Ishikawa (cell line): ENCODE results near the gene ZNF764.

Experiments
- CEBPB ChIP-seq: IDR thresholded peaks from 2 replicates; pipeline ENCODE4 v1.6.1; 2012
- CREB1 ChIP-seq: IDR thresholded peaks from 2 replicates; pipeline ENCODE4 v1.6.1; 2012; ENCODE audit warnings: low read depth
- EGR1 ChIP-seq: IDR thresholded peaks from 2 replicates; pipeline ENCODE4 v1.6.1; 2012
- EP300 ChIP-seq: IDR thresholded peaks from 2 replicates; pipeline ENCODE4 v1.6.1; 2012; ENCODE audit warnings: borderline replicate concordance
- FOXM1 ChIP-seq: IDR thresholded peaks from 2 replicates; pipeline ENCODE4 v1.6.1; 2012; ENCODE audit warnings: low read depth, borderline replicate concordance
- NFIC ChIP-seq: IDR thresholded peaks from 2 replicates; pipeline ENCODE4 v1.6.1; 2012
- RAD21 ChIP-seq: IDR thresholded peaks from 2 replicates; pipeline ENCODE4 v1.6.1; 2012; ENCODE audit warnings: low read depth
- TAF1 ChIP-seq: IDR thresholded peaks from 2 replicates; pipeline ENCODE4 v1.6.1; 2012; ENCODE audit warnings: low read depth, mild to moderate bottlenecking
- TCF12 ChIP-seq: IDR thresholded peaks from 2 replicates; pipeline ENCODE4 v1.6.1; 2012; ENCODE audit warnings: low read depth
- TEAD4 ChIP-seq: IDR thresholded peaks from 2 replicates; pipeline ENCODE4 v1.6.1; 2012
- YY1 ChIP-seq: IDR thresholded peaks from 2 replicates; pipeline ENCODE4 v1.6.1; 2012; ENCODE audit warnings: low read depth
- ZBTB7A ChIP-seq: IDR thresholded peaks from 2 replicates; pipeline ENCODE4 v1.6.1; 2012; ENCODE audit warnings: low read depth
- TF ChIP-seq, protein P1 (sequence below): IDR thresholded peaks from 2 replicates; pipeline ENCODE4 v1.6.1; 2012
- TF ChIP-seq, protein P2 (sequence below): IDR thresholded peaks from 2 replicates; pipeline ENCODE4 v1.6.1; 2012
- TF ChIP-seq, protein P3 (sequence below): IDR thresholded peaks from 2 replicates; pipeline ENCODE4 v1.6.1; 2012; ENCODE audit warnings: low read depth, mild to moderate bottlenecking

The ZNF764 gene

DNA sequence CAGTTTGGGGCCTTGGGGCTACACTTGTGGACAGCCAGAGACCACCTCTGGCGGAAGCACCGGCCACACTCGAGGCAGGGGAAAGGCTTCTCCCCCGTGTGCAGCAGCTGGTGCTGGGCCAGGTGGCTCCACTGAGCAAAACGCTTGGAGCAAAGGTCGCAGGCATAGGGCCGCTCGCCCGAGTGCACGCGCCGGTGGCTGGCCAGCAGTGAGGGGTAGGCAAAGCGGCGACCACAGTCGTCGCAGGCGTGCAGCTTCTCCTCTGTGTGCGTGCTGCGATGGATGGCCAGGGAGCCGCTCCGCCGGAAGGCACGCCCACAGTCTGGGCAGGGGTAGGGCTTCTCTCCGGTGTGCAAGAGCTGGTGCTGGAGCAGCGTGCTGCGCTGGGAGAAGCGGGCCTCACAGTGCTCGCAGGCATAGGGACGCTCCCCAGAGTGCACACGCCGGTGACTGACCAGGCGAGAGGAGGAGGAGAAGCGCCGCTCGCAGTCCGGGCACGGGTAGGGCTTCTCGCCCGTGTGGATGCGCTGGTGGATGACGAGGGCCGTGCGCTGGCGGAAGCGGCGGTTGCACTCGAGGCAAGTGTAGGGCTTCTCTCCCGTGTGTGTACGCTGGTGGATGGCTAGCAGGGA, 46.3 kb upstream of the ZNF764 start:
- TF ChIP-seq EP300 (no peak), YY1 (no peak), ZBTB7A (no peak), FOXM1 (no peak), TEAD4 (no peak), TCF12 (no peak)
- TF ChIP-seq, protein P1, sequence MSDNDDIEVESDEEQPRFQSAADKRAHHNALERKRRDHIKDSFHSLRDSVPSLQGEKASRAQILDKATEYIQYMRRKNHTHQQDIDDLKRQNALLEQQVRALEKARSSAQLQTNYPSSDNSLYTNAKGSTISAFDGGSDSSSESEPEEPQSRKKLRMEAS = no peak

DNA sequence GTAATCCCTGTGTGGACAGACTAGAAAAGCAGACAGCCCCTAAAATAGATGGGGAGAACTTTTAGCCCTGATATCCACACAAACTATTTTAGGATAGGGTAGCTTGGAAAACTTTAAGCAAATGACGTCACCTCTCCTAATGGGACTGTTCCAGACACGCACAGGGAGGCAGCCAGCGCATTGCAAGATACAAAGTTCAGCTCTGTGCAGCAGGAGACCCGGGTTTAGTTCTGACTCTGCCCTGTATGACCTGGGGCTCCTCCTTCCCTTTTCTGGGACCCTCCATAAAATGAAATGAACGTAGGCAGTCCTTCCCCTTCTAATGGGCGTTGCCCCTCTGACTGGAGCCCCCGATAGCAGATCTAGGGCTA, 45.8 kb upstream of the ZNF764 start:
- TF ChIP-seq NFIC (no peak), RAD21 (no peak), CEBPB (no peak)

DNA sequence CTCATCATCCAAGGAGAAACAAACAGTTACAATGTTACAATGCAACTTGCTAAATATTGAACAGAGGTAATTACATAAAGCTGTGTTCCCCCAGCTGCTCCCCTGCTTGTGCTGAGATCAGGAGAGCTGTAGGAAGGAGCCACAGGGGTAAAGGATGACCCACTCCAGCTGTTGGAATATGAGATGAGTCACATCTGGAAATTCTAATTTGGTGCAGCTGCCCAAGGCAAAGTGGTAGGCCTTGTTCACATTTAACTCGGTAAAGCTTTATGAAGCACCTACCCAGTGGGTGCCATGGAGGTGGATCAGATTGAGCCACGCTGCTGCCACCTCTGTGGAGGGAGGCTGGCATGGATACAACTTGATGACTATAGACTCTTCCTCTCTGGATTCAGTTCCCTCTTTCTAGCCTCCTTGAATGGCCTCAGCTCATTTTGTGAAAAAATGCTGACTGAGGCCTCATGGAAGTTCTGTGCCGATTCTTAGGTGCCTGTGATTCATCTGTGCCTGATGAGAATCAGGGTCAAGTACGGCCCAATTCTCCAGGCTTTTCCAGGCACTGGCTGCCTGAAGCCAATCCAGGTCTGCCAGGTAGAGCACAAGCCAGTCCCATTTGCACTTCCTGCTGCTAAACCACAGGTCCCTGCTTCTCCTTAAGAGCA, 44.6 kb upstream of the ZNF764 start:
- TF ChIP-seq RAD21 (no peak), CREB1 (no peak), TEAD4 (no peak), FOXM1 (no peak), NFIC (no peak), EP300 (no peak), EGR1 (no peak), CEBPB (no peak), TCF12 (no peak)
- TF ChIP-seq, protein P2, sequence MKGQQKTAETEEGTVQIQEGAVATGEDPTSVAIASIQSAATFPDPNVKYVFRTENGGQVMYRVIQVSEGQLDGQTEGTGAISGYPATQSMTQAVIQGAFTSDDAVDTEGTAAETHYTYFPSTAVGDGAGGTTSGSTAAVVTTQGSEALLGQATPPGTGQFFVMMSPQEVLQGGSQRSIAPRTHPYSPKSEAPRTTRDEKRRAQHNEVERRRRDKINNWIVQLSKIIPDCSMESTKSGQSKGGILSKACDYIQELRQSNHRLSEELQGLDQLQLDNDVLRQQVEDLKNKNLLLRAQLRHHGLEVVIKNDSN = no peak
- TF ChIP-seq, protein P3, sequence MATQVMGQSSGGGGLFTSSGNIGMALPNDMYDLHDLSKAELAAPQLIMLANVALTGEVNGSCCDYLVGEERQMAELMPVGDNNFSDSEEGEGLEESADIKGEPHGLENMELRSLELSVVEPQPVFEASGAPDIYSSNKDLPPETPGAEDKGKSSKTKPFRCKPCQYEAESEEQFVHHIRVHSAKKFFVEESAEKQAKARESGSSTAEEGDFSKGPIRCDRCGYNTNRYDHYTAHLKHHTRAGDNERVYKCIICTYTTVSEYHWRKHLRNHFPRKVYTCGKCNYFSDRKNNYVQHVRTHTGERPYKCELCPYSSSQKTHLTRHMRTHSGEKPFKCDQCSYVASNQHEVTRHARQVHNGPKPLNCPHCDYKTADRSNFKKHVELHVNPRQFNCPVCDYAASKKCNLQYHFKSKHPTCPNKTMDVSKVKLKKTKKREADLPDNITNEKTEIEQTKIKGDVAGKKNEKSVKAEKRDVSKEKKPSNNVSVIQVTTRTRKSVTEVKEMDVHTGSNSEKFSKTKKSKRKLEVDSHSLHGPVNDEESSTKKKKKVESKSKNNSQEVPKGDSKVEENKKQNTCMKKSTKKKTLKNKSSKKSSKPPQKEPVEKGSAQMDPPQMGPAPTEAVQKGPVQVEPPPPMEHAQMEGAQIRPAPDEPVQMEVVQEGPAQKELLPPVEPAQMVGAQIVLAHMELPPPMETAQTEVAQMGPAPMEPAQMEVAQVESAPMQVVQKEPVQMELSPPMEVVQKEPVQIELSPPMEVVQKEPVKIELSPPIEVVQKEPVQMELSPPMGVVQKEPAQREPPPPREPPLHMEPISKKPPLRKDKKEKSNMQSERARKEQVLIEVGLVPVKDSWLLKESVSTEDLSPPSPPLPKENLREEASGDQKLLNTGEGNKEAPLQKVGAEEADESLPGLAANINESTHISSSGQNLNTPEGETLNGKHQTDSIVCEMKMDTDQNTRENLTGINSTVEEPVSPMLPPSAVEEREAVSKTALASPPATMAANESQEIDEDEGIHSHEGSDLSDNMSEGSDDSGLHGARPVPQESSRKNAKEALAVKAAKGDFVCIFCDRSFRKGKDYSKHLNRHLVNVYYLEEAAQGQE = no peak

DNA sequence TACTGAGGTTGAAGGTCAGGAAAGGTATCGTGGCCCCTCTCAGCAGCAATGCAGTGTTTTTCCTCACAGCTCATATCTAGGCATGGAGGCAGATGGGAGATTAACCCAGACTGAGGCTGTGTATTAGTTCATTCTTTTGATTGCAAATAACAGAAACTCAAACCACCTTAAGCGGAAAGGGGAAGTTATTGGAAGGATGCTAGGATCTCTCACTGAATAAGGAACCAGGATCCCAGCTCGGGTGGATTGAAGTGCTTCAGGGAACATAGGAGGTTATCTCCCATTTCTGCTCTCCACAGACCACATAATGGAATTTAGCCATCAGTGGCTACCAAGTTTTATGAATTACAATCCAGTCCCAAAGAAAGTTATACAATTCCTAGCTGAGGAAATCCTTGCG, 43.8 kb upstream of the ZNF764 start:
- TF ChIP-seq NFIC (no peak), CEBPB (no peak), TCF12 (no peak), TEAD4 (no peak), EP300 (no peak), ZBTB7A (no peak), CREB1 (no peak), TAF1 (no peak), FOXM1 (no peak), RAD21 (no peak), YY1 (no peak), EGR1 (no peak)
- TF ChIP-seq, protein P1 = no peak
- TF ChIP-seq, protein P2 = no peak
- TF ChIP-seq, protein P3 = no peak

DNA sequence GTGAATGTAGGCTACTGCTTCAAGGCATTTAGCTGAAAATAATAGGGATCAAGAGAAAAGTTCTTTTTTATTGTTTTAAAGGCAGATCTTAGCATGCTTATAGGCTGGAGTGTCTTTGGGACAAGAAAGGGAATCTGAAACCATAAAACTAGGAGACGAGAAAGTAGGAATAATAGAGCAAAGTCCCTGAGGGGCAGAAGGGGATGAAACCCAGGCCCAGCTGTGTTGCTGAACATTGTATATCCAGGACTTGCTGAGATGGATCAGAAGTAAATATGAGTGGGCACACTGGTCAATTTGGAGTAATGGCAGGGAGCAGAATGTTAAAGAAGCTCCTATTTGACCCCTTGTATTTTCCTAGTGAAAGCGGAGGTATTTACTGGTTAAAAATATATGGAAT, 42.8 kb upstream of the ZNF764 start:
- TF ChIP-seq TAF1 = no peak
- no peak for TF ChIP-seq ZBTB7A
- TF ChIP-seq TCF12 = no peak
- TF ChIP-seq YY1 = no peak
- TF ChIP-seq, protein P2 = no peak
- TF ChIP-seq, protein P3 = no peak
- TF ChIP-seq RAD21 = no peak
- no peak for TF ChIP-seq FOXM1
- TF ChIP-seq NFIC = no peak
- no peak for TF ChIP-seq EP300
- TF ChIP-seq, protein P1 = no peak
- TF ChIP-seq TEAD4 = no peak
- no peak for TF ChIP-seq CREB1
- TF ChIP-seq EGR1 = no peak
- no peak for TF ChIP-seq CEBPB
